ENCODE measurements around the gene MXD4.

- TF ChIP-seq CTCF (conservative IDR thresholded peaks at IDR 0.05; ENCODE audit: low read depth, low read length), result no peak
- no peak for TF ChIP-seq EZH2 (IDR thresholded peaks at IDR 0.05; ENCODE audit: borderline replicate concordance, low read depth, low read length, poor library complexity, severe bottlenecking)
Measured at GRCh38 chr4:2226261-2226660, 35.6 kb downstream of the MXD4 start.
